Tibial nerve (tissue), 4 donors: ENCODE measurements around the gene BOC. TPM values are rescaled to one million over a fixed set of nuclear protein-coding genes. Genes with fewer than 3 reads are reported as not detected.

Source experiments
- DNase-seq, 2 donors: peaks; one replicate each; pipeline ENCODE4 v3.0.0-alpha.2; 2019; ENCODE audit warnings: low spot score in 2 of 2
- H3K27ac ChIP-seq, 4 donors: fragments of 200-600 bp; sonication (generic) in 3 of 4; one replicate each; pipeline ENCODE4 v1.5.1; 2017 to 2019; ENCODE audit warnings: mild to moderate bottlenecking in 1 of 4
- H3K27me3 ChIP-seq, 2 donors: fragments of 200-600 bp; sonication (generic) in 1 of 2; one replicate each; pipeline versions ENCODE4 v1.5.1 to v1.6.0; 2017 to 2019
- H3K36me3 ChIP-seq, 3 donors: fragments of 200-600 bp; sonication (generic); one replicate each; pipeline ENCODE4 v1.5.1; 2018 to 2019
- H3K4me1 ChIP-seq, 4 donors: fragments of 200-600 bp; sonication (generic) in 3 of 4; one replicate each; pipeline ENCODE4 v1.5.1; 2017 to 2019
- H3K4me3 ChIP-seq, 4 donors: fragments of 200-600 bp; sonication (generic) in 3 of 4; one replicate each; pipeline ENCODE4 v1.5.1; 2017 to 2019; ENCODE audit warnings: mild to moderate bottlenecking in 1 of 4, moderate library complexity in 1 of 4
- H3K9me3 ChIP-seq, 4 donors: fragments of 200-600 bp; sonication (generic) in 3 of 4; one replicate each; pipeline ENCODE4 v1.5.1; 2017 to 2019
- EP300 ChIP-seq, 2 donors: sonication (generic); formaldehyde crosslinking; IDR thresholded peaks; one replicate each; pipeline ENCODE4 v1.6.1; 2017; ENCODE audit warnings: antibody characterized with exemption in 2 of 2, mild to moderate bottlenecking in 1 of 2
- POLR2A ChIP-seq, 2 donors: fragments of 450-650 bp; IDR thresholded peaks; one replicate each; pipeline ENCODE4 v1.6.1; 2017; ENCODE audit warnings: antibody characterized with exemption in 2 of 2, mild to moderate bottlenecking in 2 of 2, moderate library complexity in 2 of 2
- WGBS, 2 donors: methylation state at CpG; one replicate each; pipeline ENCODE4 v1.1.5; 2018; 5-methylcytosine and 5-hydroxymethylcytosine counted together
- total RNA-seq, 4 donors: library from RNA; depleted of rRNA; stranded (reverse); fragments of >200 nt; gene quantifications; one replicate each; pipeline ENCODE4 v1.1.0, GENCODE V29; 2016
- TF ChIP-seq, protein P1 (sequence below), 5 experiments: fragments of 200-600 bp in 3 of 5; fragments of 450-650 bp in 2 of 5; sonication (generic) in 3 of 5; IDR thresholded peaks; one replicate each; pipeline ENCODE4 v1.5.1; 2016 to 2019; ENCODE audit warnings: antibody characterized with exemption in 5 of 5, mild to moderate bottlenecking in 3 of 5, moderate library complexity in 2 of 5

Gene BOC
- total RNA-seq, 4 donors from 2014 or later: 27.6 to 63.2 (median 48.1) TPM

DNA sequence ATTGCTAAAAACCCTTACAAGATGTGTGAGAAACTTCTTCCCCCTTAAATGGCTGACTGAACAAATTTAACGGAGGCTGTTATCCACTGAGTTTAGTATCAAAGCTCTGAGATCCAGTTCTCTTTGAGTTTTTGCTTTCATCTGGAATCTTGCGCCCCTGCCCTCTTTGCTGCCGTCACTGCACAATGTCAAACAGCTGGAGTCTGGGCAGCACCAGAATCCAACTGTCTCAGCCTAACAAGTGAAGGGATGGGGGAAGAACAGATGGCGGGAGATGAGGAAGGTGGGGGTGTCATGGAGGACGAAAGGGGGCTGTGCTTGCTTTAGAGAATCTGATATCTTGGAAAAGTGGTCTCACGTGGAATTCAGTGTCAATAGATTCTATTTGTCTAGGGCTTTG, 7.0 kb upstream of the BOC start:
- no peak for TF ChIP-seq POLR2A (IDR thresholded peaks at IDR 0.05)
- TF ChIP-seq EP300 (IDR thresholded peaks at IDR 0.05): no peak
- TF ChIP-seq, protein P1, sequence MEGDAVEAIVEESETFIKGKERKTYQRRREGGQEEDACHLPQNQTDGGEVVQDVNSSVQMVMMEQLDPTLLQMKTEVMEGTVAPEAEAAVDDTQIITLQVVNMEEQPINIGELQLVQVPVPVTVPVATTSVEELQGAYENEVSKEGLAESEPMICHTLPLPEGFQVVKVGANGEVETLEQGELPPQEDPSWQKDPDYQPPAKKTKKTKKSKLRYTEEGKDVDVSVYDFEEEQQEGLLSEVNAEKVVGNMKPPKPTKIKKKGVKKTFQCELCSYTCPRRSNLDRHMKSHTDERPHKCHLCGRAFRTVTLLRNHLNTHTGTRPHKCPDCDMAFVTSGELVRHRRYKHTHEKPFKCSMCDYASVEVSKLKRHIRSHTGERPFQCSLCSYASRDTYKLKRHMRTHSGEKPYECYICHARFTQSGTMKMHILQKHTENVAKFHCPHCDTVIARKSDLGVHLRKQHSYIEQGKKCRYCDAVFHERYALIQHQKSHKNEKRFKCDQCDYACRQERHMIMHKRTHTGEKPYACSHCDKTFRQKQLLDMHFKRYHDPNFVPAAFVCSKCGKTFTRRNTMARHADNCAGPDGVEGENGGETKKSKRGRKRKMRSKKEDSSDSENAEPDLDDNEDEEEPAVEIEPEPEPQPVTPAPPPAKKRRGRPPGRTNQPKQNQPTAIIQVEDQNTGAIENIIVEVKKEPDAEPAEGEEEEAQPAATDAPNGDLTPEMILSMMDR (IDR thresholded peaks at IDR 0.05): no peak
- no peak for DNase-seq
- H3K36me3 ChIP-seq: no peaks in the 10 kb centered on the region
- H3K27me3 ChIP-seq: no peaks in the 10 kb centered on the region
- H3K4me3 ChIP-seq: no peak overlapping the region
- no peaks in the 10 kb centered on the region for H3K9me3 ChIP-seq
- 85 to 86% methylated on average over 6 of the region's 6 CpGs for WGBS, 2 donors
- no peak overlapping the region for H3K27ac ChIP-seq
- no peaks in the 10 kb centered on the region for H3K4me1 ChIP-seq

DNA sequence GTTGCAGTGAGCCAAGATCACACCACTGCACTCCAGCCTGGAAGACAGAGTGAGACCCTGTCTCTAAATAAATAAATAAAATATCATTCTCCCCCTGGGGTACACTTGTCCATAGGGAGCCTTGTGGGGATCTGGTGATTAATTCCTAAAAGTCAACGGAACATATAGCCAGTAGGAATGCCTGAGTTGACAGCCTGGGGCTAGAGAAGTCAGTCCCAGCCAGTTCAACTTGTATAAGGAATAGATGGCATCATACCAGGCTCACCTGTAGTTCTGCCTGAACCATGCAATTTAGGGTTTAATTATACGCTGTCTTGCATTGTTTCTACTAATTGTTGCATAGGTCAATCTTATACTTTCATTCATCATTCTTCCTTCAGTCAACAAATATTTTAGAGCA, 5.9 kb upstream of the BOC start:
- no peak for TF ChIP-seq EP300 (IDR thresholded peaks at IDR 0.05)
- TF ChIP-seq, protein P1 (IDR thresholded peaks at IDR 0.05): no peak
- no peak for TF ChIP-seq POLR2A (IDR thresholded peaks at IDR 0.05)
- H3K27me3 ChIP-seq: no peaks in the 10 kb centered on the region
- H3K4me1 ChIP-seq: peaks cover 0 to 3% (median 0%) of the 10 kb centered on the region in 4 donors
- H3K36me3 ChIP-seq: no peaks in the 10 kb centered on the region
- H3K4me3 ChIP-seq: no peak overlapping the region
- 68 to 91% methylated on average over 2 of the region's 2 CpGs for WGBS, 2 donors
- H3K9me3 ChIP-seq: no peaks in the 10 kb centered on the region
- DNase-seq: no peak
- H3K27ac ChIP-seq: no peak overlapping the region

DNA sequence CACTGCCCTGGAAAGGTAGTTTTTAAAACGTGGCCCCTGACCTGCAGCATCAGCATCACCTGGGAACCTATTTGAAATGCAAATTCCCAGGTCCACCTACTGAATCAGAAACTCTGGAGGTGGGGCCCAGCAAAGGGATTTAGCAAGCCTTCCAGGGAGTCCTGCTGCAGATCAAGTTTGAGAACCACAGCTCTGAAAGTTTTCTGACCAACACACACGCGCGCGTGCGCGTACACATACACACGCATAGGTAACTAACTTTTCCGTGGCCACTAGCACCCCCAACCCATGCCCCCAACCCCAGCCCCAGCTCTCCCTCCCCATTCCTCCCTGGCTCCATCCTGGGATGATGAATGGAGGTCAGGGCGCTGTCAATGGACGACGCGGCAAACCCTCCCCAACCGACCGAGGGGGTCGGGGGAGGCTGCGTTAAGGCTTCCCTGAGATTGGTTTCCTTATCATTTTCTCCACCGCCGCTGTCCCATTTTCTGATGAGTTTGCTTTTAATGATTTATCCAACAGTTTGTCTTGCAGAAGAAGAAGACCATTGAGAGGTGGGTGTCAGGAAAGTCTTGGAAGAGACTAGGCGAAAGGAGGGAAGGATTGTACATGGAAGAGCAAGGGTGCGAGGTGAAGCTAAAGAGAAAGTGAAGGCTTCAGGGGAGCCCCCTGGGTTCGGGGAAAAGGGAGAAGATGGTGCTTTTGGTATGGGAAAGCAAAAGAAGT, 590 bp upstream of the BOC start:
- H3K9me3 ChIP-seq: no peaks in the 10 kb centered on the region

DNA sequence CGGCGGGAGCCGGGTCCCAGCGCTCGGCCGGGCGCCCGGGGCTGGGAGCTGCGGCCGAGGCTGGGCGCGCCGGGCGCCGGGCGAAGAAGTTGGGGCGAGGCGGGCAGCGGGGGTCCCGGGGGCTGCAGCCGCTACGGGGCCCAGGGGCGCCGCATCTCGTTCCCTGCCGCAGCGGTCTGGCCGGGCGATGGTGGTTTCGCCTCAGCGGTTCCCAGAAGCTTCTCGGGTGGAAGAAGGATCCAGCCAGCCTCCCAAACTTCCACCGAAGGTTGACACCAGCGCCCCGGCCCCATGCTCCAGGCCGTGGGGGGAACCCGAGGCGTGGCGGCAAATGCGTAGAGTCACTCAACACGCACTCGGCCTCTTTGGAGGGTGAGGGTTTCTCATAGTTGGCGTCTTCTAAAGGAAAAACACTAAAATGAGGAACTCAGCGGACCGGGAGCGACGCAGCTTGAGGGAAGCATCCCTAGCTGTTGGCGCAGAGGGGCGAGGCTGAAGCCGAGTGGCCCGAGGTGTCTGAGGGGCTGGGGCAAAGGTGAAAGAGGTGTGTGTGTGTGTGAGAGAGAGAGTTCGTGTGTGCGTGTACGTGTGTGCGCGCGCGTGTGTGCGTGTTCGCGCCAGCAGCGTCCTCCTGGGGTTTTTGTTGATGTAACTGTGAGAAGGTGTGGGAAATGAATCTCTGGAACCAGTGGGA, 940 bp downstream of the BOC start:
- H3K36me3 ChIP-seq: peaks cover 0 to 7% (median 0%) of the 10 kb centered on the region in 3 donors
- no peaks in the 10 kb centered on the region for H3K9me3 ChIP-seq
- peak overlapping the region; percentile 68 to 90 (median 76) for H3K27ac ChIP-seq
- no peak for DNase-seq
- no peaks in the 10 kb centered on the region for H3K27me3 ChIP-seq
- TF ChIP-seq, protein P1 (IDR thresholded peaks at IDR 0.05): no peak
- no peak for TF ChIP-seq POLR2A (IDR thresholded peaks at IDR 0.05)
- TF ChIP-seq EP300 (IDR thresholded peaks at IDR 0.05): no peak
- H3K4me1 ChIP-seq: peaks cover 0 to 24% (median 3%) of the 10 kb centered on the region in 4 donors
- WGBS, 2 donors: 1 to 2% methylated on average over 32 to 38 of the region's 62 CpGs
- H3K4me3 ChIP-seq: peak overlapping the region; percentile 58 to 92 (median 75)

More for the DNA sequence above, 590 bp upstream of the BOC start:
- Histone ChIP-seq H3K27ac (peak overlapping the region; percentile 33 to 90 (median 82)), H3K4me3 (peak overlapping the region; percentile 58 to 92 (median 75)), H3K4me1 (peaks cover 0 to 24% (median 3%) of the 10 kb centered on the region in 4 donors), H3K36me3 (no peaks in the 10 kb centered on the region), H3K27me3 (no peaks in the 10 kb centered on the region)
- no peak for DNase-seq
- 22 to 23% methylated on average over 22 of the region's 22 CpGs for WGBS, 2 donors
- TF ChIP-seq, protein P1 (IDR thresholded peaks at IDR 0.05): no peak
- TF ChIP-seq EP300 (IDR thresholded peaks at IDR 0.05) (no peak), POLR2A (IDR thresholded peaks at IDR 0.05) (no peak)

DNA sequence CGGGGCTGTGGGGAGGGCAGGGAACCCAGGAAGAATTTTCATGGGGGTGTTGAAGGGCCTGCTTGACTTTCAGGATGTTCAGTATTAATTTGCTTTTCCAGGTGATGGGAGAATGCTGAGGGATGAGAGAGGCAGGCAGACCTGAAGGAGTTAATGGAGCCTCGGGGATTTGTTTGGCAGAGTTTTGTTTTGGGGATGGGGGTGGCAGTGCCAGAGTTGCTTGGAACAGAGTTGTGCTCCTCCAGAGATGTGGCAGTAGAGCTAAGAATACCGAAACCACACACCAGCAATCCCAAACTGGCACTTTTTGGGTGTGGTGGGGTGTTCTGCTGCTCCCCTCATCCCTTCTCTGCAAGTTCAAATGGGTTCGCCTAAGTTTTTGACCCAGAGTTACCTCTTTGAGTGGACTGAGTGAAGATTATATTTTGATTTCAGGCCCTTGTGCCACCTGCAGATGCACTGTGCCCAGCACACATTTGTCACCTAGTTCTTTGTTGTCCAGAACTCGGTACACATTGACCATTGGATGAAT, 1.6 kb downstream of the BOC start:
- no peak for DNase-seq
- WGBS, 2 donors: 26 to 33% methylated on average over 5 of the region's 5 CpGs
- Histone ChIP-seq H3K27me3 (no peaks in the 10 kb centered on the region), H3K9me3 (no peaks in the 10 kb centered on the region), H3K4me3 (peak overlapping the region; percentile 58 to 92 (median 75)), H3K4me1 (peaks cover 0 to 24% (median 3%) of the 10 kb centered on the region in 4 donors), H3K36me3 (peaks cover 0 to 11% (median 0%) of the 10 kb centered on the region in 3 donors), H3K27ac (peak overlapping the region; percentile 68 to 90 (median 76))
- TF ChIP-seq POLR2A (IDR thresholded peaks at IDR 0.05) (no peak), EP300 (IDR thresholded peaks at IDR 0.05) (no peak)
- TF ChIP-seq, protein P1 (IDR thresholded peaks at IDR 0.05): no peak
